ENCODE data around the gene EPS15. TPM values are rescaled to one million over a fixed set of nuclear protein-coding genes. Genes with fewer than 3 reads are reported as not detected.

EPS15 gene
- total and polyA plus RNA-seq, 2 of the 8 experiments (the other 6 are each of a cell fraction or from before 2014, with no cell fraction given): 15.9 to 57.2 TPM

DNA sequence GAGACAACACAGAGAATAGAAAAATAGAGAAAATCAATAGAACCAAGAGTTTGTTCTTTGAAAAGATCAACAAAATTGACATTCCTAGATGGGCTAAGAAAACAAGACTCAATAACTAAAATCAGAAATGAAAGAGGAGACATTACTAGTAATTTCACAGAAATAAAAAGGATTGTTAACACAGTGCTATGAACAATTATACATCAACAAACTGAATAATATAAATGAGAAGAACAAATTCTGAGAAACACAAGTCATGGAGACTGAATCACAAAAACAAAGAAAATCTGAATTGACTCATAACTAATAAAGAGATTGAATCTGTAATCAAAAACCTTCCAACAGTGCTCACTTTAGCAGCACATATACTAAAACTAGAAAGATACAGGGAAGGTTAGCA is 137.1 kb downstream of the EPS15 start (continued):
- no peak for TF ChIP-seq CHD7 (IDR thresholded peaks at IDR 0.05; ENCODE audit: insufficient replicate concordance, low read length)
- TF ChIP-seq EZH2 (IDR thresholded peaks at IDR 0.05; ENCODE audit: low read depth, low read length, severe bottlenecking): no peak
- TF ChIP-seq BACH1 (IDR thresholded peaks at IDR 0.05; ENCODE audit: low read length): no peak

All from H1 (cell line).